CD14-positive monocyte (primary cell): ENCODE data around the gene UBAP2. TPM values are rescaled to one million over a fixed set of nuclear protein-coding genes. Genes with fewer than 3 reads are reported as not detected.

Source experiments
- DNase-seq, 3 donors: peaks; one replicate each; pipeline ENCODE4 v3.0.0-alpha.2; 2011 to 2022
- H2AFZ ChIP-seq: 2 replicates; pipeline ENCODE4 v1.6.0; 2012; ENCODE audit warnings: mild to moderate bottlenecking, low read depth, low read length, inconsistent platforms; ENCODE audit not compliant: insufficient read depth, poor library complexity, severe bottlenecking
- H3K27ac ChIP-seq, 2 donors: 1 replicate in 1 of 2; 2 replicates in 1 of 2; pipeline ENCODE4 v1.5.1; 2012 to 2013; ENCODE audit warnings: low read length in 2 of 2, control low read depth in 1 of 2, inconsistent platforms in 1 of 2, low read depth in 1 of 2, mild to moderate bottlenecking in 1 of 2
- H3K27me3 ChIP-seq, 2 donors: one replicate each; pipeline versions ENCODE4 v1.6.0 to v1.6.1; 2011 to 2013; ENCODE audit warnings: low read length in 2 of 2; ENCODE audit not compliant: control insufficient read depth in 2 of 2, insufficient read depth in 2 of 2
- H3K36me3 ChIP-seq, 2 donors: replicated peaks in 1 of 2; 1 replicate in 1 of 2; 2 replicates in 1 of 2; pipeline versions ENCODE4 v1.5.1 to v1.6.1; 2012 to 2013; ENCODE audit warnings: low read length in 2 of 2, control low read depth in 1 of 2, inconsistent platforms in 1 of 2, mild to moderate bottlenecking in 1 of 2; ENCODE audit not compliant: insufficient read depth in 2 of 2, control insufficient read depth in 1 of 2
- H3K4me1 ChIP-seq, 2 donors: 1 replicate in 1 of 2; 2 replicates in 1 of 2; pipeline versions ENCODE4 v1.5.1 to v1.6.1; 2012 to 2013; ENCODE audit warnings: low read length in 2 of 2, control low read depth in 1 of 2, inconsistent platforms in 1 of 2, mild to moderate bottlenecking in 1 of 2, moderate library complexity in 1 of 2; ENCODE audit not compliant: insufficient read depth in 2 of 2, control insufficient read depth in 1 of 2
- H3K4me2 ChIP-seq: replicated peaks from 2 replicates; pipeline ENCODE3; 2012; ENCODE audit warnings: low read length, moderate library complexity, mild to moderate bottlenecking; ENCODE audit not compliant: poor library complexity, severe bottlenecking; ENCODE audit errors: extremely low read depth
- H3K4me3 ChIP-seq, 3 experiments: fragments of 200-600 bp in 1 of 3; sonication (generic) in 1 of 3; replicated peaks in 1 of 3; 1 replicate in 2 of 3; 2 replicates in 1 of 3; pipeline ENCODE4 v1.5.1; 2011 to 2013; ENCODE audit warnings: low read length in 3 of 3, mild to moderate bottlenecking in 3 of 3, control low read depth in 2 of 3, low read depth in 2 of 3, inconsistent platforms in 1 of 3, moderate library complexity in 1 of 3
- H3K79me2 ChIP-seq: 2 replicates; pipeline ENCODE4 v1.6.0; 2012; ENCODE audit warnings: mild to moderate bottlenecking, control low read depth, inconsistent platforms, low read length, moderate library complexity; ENCODE audit not compliant: insufficient read depth
- H3K9ac ChIP-seq: 2 replicates; pipeline ENCODE4 v1.6.0; 2017; ENCODE audit warnings: low read length, mild to moderate bottlenecking; ENCODE audit not compliant: insufficient read depth, poor library complexity, severe bottlenecking
- H3K9me3 ChIP-seq, 2 donors: replicated peaks in 1 of 2; 1 replicate in 1 of 2; 2 replicates in 1 of 2; pipeline versions ENCODE4 v1.5.1 to v1.6.1; 2012 to 2013; ENCODE audit warnings: low read length in 2 of 2, control low read depth in 1 of 2; ENCODE audit not compliant: control insufficient read depth in 1 of 2, insufficient read depth in 1 of 2
- H4K20me1 ChIP-seq: 2 replicates; pipeline ENCODE4 v1.6.0; 2012; ENCODE audit warnings: mild to moderate bottlenecking, low read length, control low read depth, moderate library complexity; ENCODE audit not compliant: insufficient read depth
- H3K27ac Mint-ChIP-seq, 7 donors: one replicate each; pipeline ENCODE4 v1.8.0; 2020; ENCODE audit warnings: mild to moderate bottlenecking in 7 of 7, mixed read lengths in 7 of 7, moderate library complexity in 6 of 7, inconsistent platforms in 2 of 7
- H3K27me3 Mint-ChIP-seq, 3 donors: one replicate each; pipeline ENCODE4 v1.8.0; 2021 to 2022; ENCODE audit warnings: low read depth in 3 of 3, mild to moderate bottlenecking in 3 of 3, mixed read lengths in 3 of 3, moderate library complexity in 3 of 3, inconsistent platforms in 1 of 3
- H3K36me3 Mint-ChIP-seq, 2 donors: one replicate each; pipeline ENCODE4 v1.8.0; 2020; ENCODE audit warnings: mixed read lengths in 2 of 2, inconsistent platforms in 1 of 2, mild to moderate bottlenecking in 1 of 2
- H3K4me1 Mint-ChIP-seq: one replicate; pipeline ENCODE4 v1.8.0; 2020; ENCODE audit warnings: mild to moderate bottlenecking, mixed read lengths
- H3K4me3 Mint-ChIP-seq, 2 donors: one replicate each; pipeline ENCODE4 v1.8.0; 2020; ENCODE audit warnings: mild to moderate bottlenecking in 2 of 2, mixed read lengths in 2 of 2, moderate library complexity in 1 of 2
- H3K9me3 Mint-ChIP-seq, 7 donors: one replicate each; pipeline ENCODE4 v1.8.0; 2020 to 2022; ENCODE audit warnings: mixed read lengths in 7 of 7, mild to moderate bottlenecking in 6 of 7, moderate library complexity in 6 of 7, inconsistent platforms in 2 of 7
- WGBS: methylation state at CpG from one replicate; pipeline ENCODE4 v1.1.5; 2013; ENCODE audit warnings: missing lambda C conversion rate; ENCODE audit not compliant: insufficient coverage; 5-methylcytosine and 5-hydroxymethylcytosine counted together
- intact Hi-C, 2 donors: fragments of 100-400 bp; cut with micrococcal nuclease; formaldehyde crosslinking; loops; one replicate each; pipeline versions ENCODE4 v1.15.0 to v1.15.1; 2023
- polyA plus RNA-seq, 3 donors: library from polyadenylated mRNA; depleted of rRNA in 1 of 3; unstranded in 2 of 3; stranded (reverse) in 1 of 3; fragments of 300-500 nt in 2 of 3; fragments of >200 nt in 1 of 3; fragmentation: Illumina TruSeq in 2 of 3; gene quantifications; 1 replicate in 2 of 3; 2 replicates in 1 of 3; pipeline ENCODE4 v1.2.3, GENCODE V29; 2012 to 2021
- TF ChIP-seq, protein P1 (sequence below): fragments of 200-600 bp; IDR thresholded peaks from one replicate; pipeline ENCODE4 v1.8.0; 2022; ENCODE audit warnings: antibody characterized with exemption, mild to moderate bottlenecking

Gene UBAP2
- polyA plus RNA-seq, 3 donors = 4.3 to 13.0 (median 5.7) TPM

GRCh38 chr9:34037626-34038025 is 11.1 kb downstream of the UBAP2 start:
- no peak overlapping the region for H3K27ac ChIP-seq
- H3K4me2 ChIP-seq = no peak overlapping the region
- peaks cover 6 to 17% of the 10 kb centered on the region in 2 donors for H3K36me3 ChIP-seq
- H3K9me3 Mint-ChIP-seq = peaks cover 0 to 4% (median 0%) of the 10 kb centered on the region in 7 donors
- peaks cover 10 to 42% of the 10 kb centered on the region in 2 donors for H3K36me3 Mint-ChIP-seq
- H3K4me1 ChIP-seq = no peaks in the 10 kb centered on the region
- H4K20me1 ChIP-seq = no peaks in the 10 kb centered on the region
- no peak overlapping the region for H3K9ac ChIP-seq
- H2AFZ ChIP-seq = no peak overlapping the region
- peaks cover 0 to 2% (median 0%) of the 10 kb centered on the region in 3 donors for H3K27me3 Mint-ChIP-seq
- DNase-seq = no peak
- intact Hi-C loops = no loop called here
- no peaks in the 10 kb centered on the region for H3K9me3 ChIP-seq
- no peak overlapping the region for H3K4me3 ChIP-seq
- peaks cover 5% of the 10 kb centered on the region for H3K4me1 Mint-ChIP-seq
- H3K79me2 ChIP-seq = peaks cover 78% of the 10 kb centered on the region
- WGBS = no CpG with 5 or more reads among the region's 2 CpGs
- H3K27ac Mint-ChIP-seq = no peak overlapping the region
- TF ChIP-seq, protein P1, sequence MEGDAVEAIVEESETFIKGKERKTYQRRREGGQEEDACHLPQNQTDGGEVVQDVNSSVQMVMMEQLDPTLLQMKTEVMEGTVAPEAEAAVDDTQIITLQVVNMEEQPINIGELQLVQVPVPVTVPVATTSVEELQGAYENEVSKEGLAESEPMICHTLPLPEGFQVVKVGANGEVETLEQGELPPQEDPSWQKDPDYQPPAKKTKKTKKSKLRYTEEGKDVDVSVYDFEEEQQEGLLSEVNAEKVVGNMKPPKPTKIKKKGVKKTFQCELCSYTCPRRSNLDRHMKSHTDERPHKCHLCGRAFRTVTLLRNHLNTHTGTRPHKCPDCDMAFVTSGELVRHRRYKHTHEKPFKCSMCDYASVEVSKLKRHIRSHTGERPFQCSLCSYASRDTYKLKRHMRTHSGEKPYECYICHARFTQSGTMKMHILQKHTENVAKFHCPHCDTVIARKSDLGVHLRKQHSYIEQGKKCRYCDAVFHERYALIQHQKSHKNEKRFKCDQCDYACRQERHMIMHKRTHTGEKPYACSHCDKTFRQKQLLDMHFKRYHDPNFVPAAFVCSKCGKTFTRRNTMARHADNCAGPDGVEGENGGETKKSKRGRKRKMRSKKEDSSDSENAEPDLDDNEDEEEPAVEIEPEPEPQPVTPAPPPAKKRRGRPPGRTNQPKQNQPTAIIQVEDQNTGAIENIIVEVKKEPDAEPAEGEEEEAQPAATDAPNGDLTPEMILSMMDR = no peak
- no peaks in the 10 kb centered on the region for H3K27me3 ChIP-seq
- no peak overlapping the region for H3K4me3 Mint-ChIP-seq

- H4K20me1 ChIP-seq = no peaks in the 10 kb centered on the region
- no peak overlapping the region for H2AFZ ChIP-seq
- Mint-ChIP-seq H3K9me3 (peaks cover 0 to 4% (median 0%) of the 10 kb centered on the region in 7 donors), H3K27ac (no peak overlapping the region), H3K4me1 (peaks cover 5% of the 10 kb centered on the region), H3K4me3 (no peak overlapping the region), H3K36me3 (peaks cover 16 to 48% of the 10 kb centered on the region in 2 donors), H3K27me3 (peaks cover 0 to 2% (median 0%) of the 10 kb centered on the region in 3 donors)
- H3K27me3 ChIP-seq = no peaks in the 10 kb centered on the region
- no peaks in the 10 kb centered on the region for H3K9me3 ChIP-seq
- no peak overlapping the region for H3K27ac ChIP-seq
- H3K4me3 ChIP-seq = no peak overlapping the region
- H3K4me1 ChIP-seq = no peaks in the 10 kb centered on the region
- no peak for DNase-seq
- no peak overlapping the region for H3K4me2 ChIP-seq
- H3K36me3 ChIP-seq = peaks cover 6 to 23% of the 10 kb centered on the region in 2 donors
- TF ChIP-seq, protein P1 = no peak
- H3K79me2 ChIP-seq = peaks cover 78% of the 10 kb centered on the region
- no CpG with 5 or more reads among the region's 5 CpGs for WGBS
- no peak overlapping the region for H3K9ac ChIP-seq
- intact Hi-C loops = no loop called here
Measured at GRCh38 chr9:34036625-34037024, 12.1 kb downstream of the UBAP2 start.
